GM23338 (cell line): ENCODE results near the gene ARHGAP19. TPM values are rescaled to one million over a fixed set of nuclear protein-coding genes. Genes with fewer than 3 reads are reported as not detected.

ENCODE experiments used
- ATAC-seq: fragments of 200-7000 bp; cut with Tn5 transposase; 3 replicates; pipeline ENCODE4 v1.9.1; 2020
- DNase-seq: peaks from one replicate; pipeline ENCODE4 v3.0.0-alpha.2; 2015; ENCODE audit warnings: low spot score
- H2AFZ ChIP-seq: fragments of 200-600 bp; sonication (generic); 2 replicates; pipeline ENCODE4 v1.8.0; 2016; ENCODE audit warnings: antibody characterized with exemption, mild to moderate bottlenecking, moderate library complexity
- H3F3A ChIP-seq: fragments of 200-600 bp; sonication (generic); replicated peaks from 2 replicates; pipeline ENCODE4 v1.8.0; 2017; ENCODE audit warnings: antibody characterized with exemption, mixed run types, low read depth
- H3K27ac ChIP-seq: fragments of 200-600 bp; sonication (generic); 2 replicates; pipeline ENCODE4 v1.6.1; 2016; ENCODE audit warnings: low read depth
- H3K27me3 ChIP-seq: fragments of 200-600 bp; sonication (generic); 2 replicates; pipeline ENCODE4 v1.8.0; 2016; ENCODE audit warnings: mild to moderate bottlenecking, mixed run types, moderate library complexity; ENCODE audit not compliant: insufficient read depth
- H3K36me3 ChIP-seq: fragments of 200-600 bp; sonication (generic); 2 replicates; pipeline ENCODE4 v1.8.0; 2016; ENCODE audit warnings: mild to moderate bottlenecking; ENCODE audit not compliant: insufficient read depth
- H3K4me1 ChIP-seq: fragments of 200-600 bp; sonication (generic); 2 replicates; pipeline ENCODE4 v1.8.0; 2016; ENCODE audit warnings: mild to moderate bottlenecking, moderate library complexity; ENCODE audit not compliant: insufficient read depth
- H3K4me2 ChIP-seq: fragments of 200-600 bp; sonication (generic); 2 replicates; pipeline ENCODE4 v1.7.1; 2017; ENCODE audit warnings: mixed run types
- H3K4me3 ChIP-seq: fragments of 200-600 bp; sonication (generic); 2 replicates; pipeline ENCODE4 v1.6.1; 2016; ENCODE audit warnings: mixed run types
- H3K79me2 ChIP-seq: fragments of 200-600 bp; sonication (generic); replicated peaks from 2 replicates; pipeline ENCODE4 v1.8.0; 2017; ENCODE audit warnings: mild to moderate bottlenecking; ENCODE audit not compliant: insufficient read depth
- H3K9me2 ChIP-seq: fragments of 200-600 bp; sonication (generic); 2 replicates; pipeline ENCODE4 v1.8.0; 2017; ENCODE audit not compliant: insufficient read depth
- H4K20me1 ChIP-seq: fragments of 200-600 bp; sonication (generic); replicated peaks from 2 replicates; pipeline ENCODE4 v1.8.0; 2017; ENCODE audit warnings: mild to moderate bottlenecking; ENCODE audit not compliant: insufficient read depth
- H3K27ac Mint-ChIP-seq: 2 replicates; pipeline ENCODE4 v1.8.0; 2020; ENCODE audit warnings: inconsistent platforms, mild to moderate bottlenecking, moderate library complexity, mixed read lengths
- H3K27me3 Mint-ChIP-seq: 3 replicates; pipeline ENCODE4 v1.8.0; 2022; ENCODE audit warnings: low read depth, mild to moderate bottlenecking, moderate library complexity, mixed read lengths, inconsistent platforms; ENCODE audit not compliant: insufficient read depth, poor library complexity
- H3K36me3 Mint-ChIP-seq: 3 replicates; pipeline ENCODE4 v1.8.0; 2021; ENCODE audit warnings: low read depth, mild to moderate bottlenecking, inconsistent platforms, moderate library complexity, mixed read lengths
- H3K4me1 Mint-ChIP-seq: 3 replicates; pipeline ENCODE4 v1.8.0; 2020; ENCODE audit warnings: mild to moderate bottlenecking, inconsistent platforms, mixed read lengths
- H3K4me3 Mint-ChIP-seq: 3 replicates; pipeline ENCODE4 v1.8.0; 2021; ENCODE audit warnings: moderate library complexity, mild to moderate bottlenecking, inconsistent platforms, mixed read lengths
- H3K9me3 Mint-ChIP-seq: 3 replicates; pipeline ENCODE4 v1.8.0; 2020; ENCODE audit warnings: moderate library complexity, mild to moderate bottlenecking, inconsistent platforms, mixed read lengths
- CREB1 ChIP-seq: fragments of 250-450 bp; sonication (Bioruptor Pico); IDR thresholded peaks from 2 replicates; pipeline ENCODE4 v1.5.0; 2020; ENCODE audit warnings: low read depth, mild to moderate bottlenecking, moderate library complexity
- CTCF ChIP-seq, 2 experiments: fragments of 200-600 bp in 1 of 2; sonication (generic) in 1 of 2; conservative IDR thresholded peaks; 2 replicates each; pipeline versions ENCODE4 v1.5.1 to v1.6.1; 2016 to 2017; ENCODE audit warnings: antibody characterized with exemption in 2 of 2, low read depth in 2 of 2, mild to moderate bottlenecking in 2 of 2, moderate library complexity in 1 of 2
- EZH2 ChIP-seq: fragments of 200-600 bp; sonication (generic); IDR thresholded peaks from one replicate; pipeline ENCODE4 v1.8.0; 2017; ENCODE audit warnings: antibody characterized with exemption, mild to moderate bottlenecking, low read depth; ENCODE audit not compliant: unreplicated experiment
- EZH2phosphoT487 ChIP-seq: fragments of 200-600 bp; sonication (generic); IDR thresholded peaks from one replicate; pipeline ENCODE4 v1.8.1; 2018; ENCODE audit warnings: antibody characterized with exemption; ENCODE audit not compliant: unreplicated experiment
- NANOG ChIP-seq: IDR thresholded peaks from 2 replicates; pipeline ENCODE4 v1.6.1; 2016; ENCODE audit warnings: antibody characterized with exemption, borderline replicate concordance
- STAT1 ChIP-seq: IDR thresholded peaks from one replicate; pipeline ENCODE4 v1.6.1; 2016; ENCODE audit warnings: antibody characterized with exemption; ENCODE audit not compliant: unreplicated experiment
- ZNF114 ChIP-seq: fragments of 250-450 bp; sonication (Bioruptor Pico); IDR thresholded peaks from 2 replicates; pipeline ENCODE4 v1.5.0; 2020; ENCODE audit warnings: mild to moderate bottlenecking, moderate library complexity
- ZNF331 ChIP-seq: fragments of 250-450 bp; sonication (Bioruptor Pico); IDR thresholded peaks from 2 replicates; pipeline ENCODE4 v1.5.0; 2020; ENCODE audit warnings: low read depth, mild to moderate bottlenecking, moderate library complexity
- ZNF462 ChIP-seq: fragments of 250-450 bp; sonication (Bioruptor Pico); IDR thresholded peaks from 2 replicates; pipeline ENCODE4 v1.5.0; 2020; ENCODE audit warnings: mild to moderate bottlenecking, moderate library complexity
- polyA plus RNA-seq: library from polyadenylated mRNA; unstranded; fragments of >200 nt; fragmentation: Nextera tagmentation; extraction: Ambion mirVana; gene quantifications from 2 replicates; pipeline ENCODE4 v1.2.1, GENCODE V29; 2016
- total RNA-seq: library from RNA; depleted of rRNA; stranded (reverse); fragments of >200 nt; shearing (Covaris generic); gene quantifications from 2 replicates; pipeline ENCODE4 v1.2.3, GENCODE V29; 2014
- TF ChIP-seq, protein P1 (sequence below): IDR thresholded peaks from 2 replicates; pipeline ENCODE4 v1.6.1; 2016; ENCODE audit warnings: antibody characterized with exemption
- TF ChIP-seq, protein P2 (sequence below): IDR thresholded peaks from one replicate; pipeline ENCODE4 v1.6.1; 2018; ENCODE audit warnings: antibody characterized with exemption; ENCODE audit not compliant: unreplicated experiment

Gene ARHGAP19
- total and polyA plus RNA-seq, 2 experiments from 2014 or later, result 11.5 to 38.8 TPM

DNA sequence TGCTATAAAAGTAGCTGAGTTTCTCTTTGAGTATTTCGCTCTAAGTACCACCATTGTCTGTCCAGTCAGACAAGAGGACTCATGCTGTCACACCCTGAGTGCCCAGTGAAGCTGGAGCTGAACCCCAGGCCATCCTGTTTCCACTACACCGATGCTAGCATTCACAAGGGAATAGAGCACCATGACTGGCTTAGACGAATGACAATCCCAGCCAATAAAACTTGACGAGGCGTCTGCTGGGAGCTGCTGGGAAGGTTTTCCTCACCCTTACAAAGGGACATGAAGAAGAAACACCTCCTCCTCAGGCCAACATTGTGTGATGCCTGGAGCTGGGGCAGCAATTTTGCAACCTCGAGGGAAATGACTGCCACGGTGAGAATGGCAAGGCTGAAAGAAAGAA, 89.2 kb downstream of the ARHGAP19 start:
- Histone ChIP-seq H4K20me1 (no peaks in the 10 kb centered on the region), H3K79me2 (no peaks in the 10 kb centered on the region), H3K4me2 (no peak overlapping the region), H3F3A (no peaks in the 10 kb centered on the region), H3K27ac (no peak overlapping the region), H3K4me1 (peaks cover 6% of the 10 kb centered on the region; the same call in 1 of the 2 replicates), H2AFZ (no peak overlapping the region), H3K27me3 (no peaks in the 10 kb centered on the region), H3K4me3 (no peak overlapping the region), H3K9me2 (no peaks in the 10 kb centered on the region), H3K36me3 (no peaks in the 10 kb centered on the region)
- Mint-ChIP-seq H3K27ac (no peak overlapping the region), H3K4me3 (no peak overlapping the region), H3K9me3 (no peaks in the 10 kb centered on the region), H3K27me3 (peaks cover 5% of the 10 kb centered on the region), H3K4me1 (peaks cover 7% of the 10 kb centered on the region; the same call in 2 of the 3 replicates), H3K36me3 (no peaks in the 10 kb centered on the region)
- DNase-seq (no peak), ATAC-seq (no peak; the same call in 2 of the 3 replicates)
- TF ChIP-seq ZNF331 (CRISPR knock-in tag), result no peak
- TF ChIP-seq EZH2, result no peak
- TF ChIP-seq ZNF462 (CRISPR knock-in tag), result no peak
- TF ChIP-seq, protein P1, sequence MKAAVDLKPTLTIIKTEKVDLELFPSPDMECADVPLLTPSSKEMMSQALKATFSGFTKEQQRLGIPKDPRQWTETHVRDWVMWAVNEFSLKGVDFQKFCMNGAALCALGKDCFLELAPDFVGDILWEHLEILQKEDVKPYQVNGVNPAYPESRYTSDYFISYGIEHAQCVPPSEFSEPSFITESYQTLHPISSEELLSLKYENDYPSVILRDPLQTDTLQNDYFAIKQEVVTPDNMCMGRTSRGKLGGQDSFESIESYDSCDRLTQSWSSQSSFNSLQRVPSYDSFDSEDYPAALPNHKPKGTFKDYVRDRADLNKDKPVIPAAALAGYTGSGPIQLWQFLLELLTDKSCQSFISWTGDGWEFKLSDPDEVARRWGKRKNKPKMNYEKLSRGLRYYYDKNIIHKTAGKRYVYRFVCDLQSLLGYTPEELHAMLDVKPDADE, result no peak
- no peak for TF ChIP-seq CREB1 (CRISPR knock-in tag)
- TF ChIP-seq EZH2phosphoT487, result no peak
- TF ChIP-seq NANOG, result no peak
- no peak for TF ChIP-seq STAT1
- no peak for TF ChIP-seq CTCF (conservative IDR thresholded peaks at IDR 0.05; ENCODE audit: low read depth in 2 of 2)
- no peak for TF ChIP-seq ZNF114 (CRISPR knock-in tag)
- TF ChIP-seq, protein P2, sequence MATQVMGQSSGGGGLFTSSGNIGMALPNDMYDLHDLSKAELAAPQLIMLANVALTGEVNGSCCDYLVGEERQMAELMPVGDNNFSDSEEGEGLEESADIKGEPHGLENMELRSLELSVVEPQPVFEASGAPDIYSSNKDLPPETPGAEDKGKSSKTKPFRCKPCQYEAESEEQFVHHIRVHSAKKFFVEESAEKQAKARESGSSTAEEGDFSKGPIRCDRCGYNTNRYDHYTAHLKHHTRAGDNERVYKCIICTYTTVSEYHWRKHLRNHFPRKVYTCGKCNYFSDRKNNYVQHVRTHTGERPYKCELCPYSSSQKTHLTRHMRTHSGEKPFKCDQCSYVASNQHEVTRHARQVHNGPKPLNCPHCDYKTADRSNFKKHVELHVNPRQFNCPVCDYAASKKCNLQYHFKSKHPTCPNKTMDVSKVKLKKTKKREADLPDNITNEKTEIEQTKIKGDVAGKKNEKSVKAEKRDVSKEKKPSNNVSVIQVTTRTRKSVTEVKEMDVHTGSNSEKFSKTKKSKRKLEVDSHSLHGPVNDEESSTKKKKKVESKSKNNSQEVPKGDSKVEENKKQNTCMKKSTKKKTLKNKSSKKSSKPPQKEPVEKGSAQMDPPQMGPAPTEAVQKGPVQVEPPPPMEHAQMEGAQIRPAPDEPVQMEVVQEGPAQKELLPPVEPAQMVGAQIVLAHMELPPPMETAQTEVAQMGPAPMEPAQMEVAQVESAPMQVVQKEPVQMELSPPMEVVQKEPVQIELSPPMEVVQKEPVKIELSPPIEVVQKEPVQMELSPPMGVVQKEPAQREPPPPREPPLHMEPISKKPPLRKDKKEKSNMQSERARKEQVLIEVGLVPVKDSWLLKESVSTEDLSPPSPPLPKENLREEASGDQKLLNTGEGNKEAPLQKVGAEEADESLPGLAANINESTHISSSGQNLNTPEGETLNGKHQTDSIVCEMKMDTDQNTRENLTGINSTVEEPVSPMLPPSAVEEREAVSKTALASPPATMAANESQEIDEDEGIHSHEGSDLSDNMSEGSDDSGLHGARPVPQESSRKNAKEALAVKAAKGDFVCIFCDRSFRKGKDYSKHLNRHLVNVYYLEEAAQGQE, result no peak
